K562 (cell line): Measurements from ENCODE around the gene MAPK8IP1. TPM values are rescaled to one million over a fixed set of nuclear protein-coding genes. Genes with fewer than 3 reads are reported as not detected.

ENCODE experiments used
- FOXJ3 ChIP-seq: sonication (generic); formaldehyde crosslinking; IDR thresholded peaks from 2 replicates; pipeline ENCODE4 v1.4.0; 2020; ENCODE audit warnings: mild to moderate bottlenecking, missing genetic modification reagents
- KLF6 ChIP-seq: fragments of 250-450 bp; sonication (Bioruptor Pico); IDR thresholded peaks from 2 replicates; pipeline ENCODE4 v1.4.0; 2020; ENCODE audit warnings: mild to moderate bottlenecking, moderate library complexity, borderline replicate concordance
- MAZ ChIP-seq, 2 experiments: fragments of 450-650 bp in 1 of 2; sonication (generic) in 1 of 2; formaldehyde crosslinking; IDR thresholded peaks in 1 of 2; conservative IDR thresholded peaks in 1 of 2; 2 replicates each; pipeline versions ENCODE4 v1.4.0 to v1.5.0; 2020; ENCODE audit warnings: mild to moderate bottlenecking in 1 of 2, missing genetic modification reagents in 1 of 2
- NFE2 ChIP-seq: IDR thresholded peaks from 2 replicates; pipeline ENCODE4 v1.6.1; 2014; ENCODE audit warnings: antibody characterized with exemption, low read depth
- NFRKB ChIP-seq: fragments of 450-650 bp; IDR thresholded peaks from 2 replicates; pipeline ENCODE4 v1.6.1; 2016; ENCODE audit warnings: low read depth
- NR1H2 ChIP-seq: sonication (generic); formaldehyde crosslinking; IDR thresholded peaks from 2 replicates; pipeline ENCODE4 v1.4.0; 2020; ENCODE audit warnings: mild to moderate bottlenecking, missing genetic modification reagents
- NR2C1 ChIP-seq, 2 experiments: fragments of 450-650 bp; IDR thresholded peaks; 2 replicates each; pipeline ENCODE4 v1.6.1; 2017; ENCODE audit warnings: mild to moderate bottlenecking in 2 of 2, antibody characterized with exemption in 1 of 2, inconsistent platforms in 1 of 2, missing compliant biosample characterization in 1 of 2, missing genetic modification characterization in 1 of 2
- SMAD1 ChIP-seq: fragments of 150-350 bp; IDR thresholded peaks from 2 replicates; pipeline ENCODE4 v1.6.1; 2014; ENCODE audit warnings: low read length, low read depth; ENCODE audit not compliant: partially characterized antibody
- SMARCA4 ChIP-seq: fragments of 450-650 bp; IDR thresholded peaks from 2 replicates; pipeline ENCODE4 v1.6.1; 2016
- SMARCE1 ChIP-seq: fragments of 450-650 bp; IDR thresholded peaks from 2 replicates; pipeline ENCODE4 v1.7.1; 2016; ENCODE audit warnings: mild to moderate bottlenecking
- U2AF1 ChIP-seq: fragments of 200-400 bp; formaldehyde crosslinking; optimal IDR thresholded peaks from 2 replicates; pipeline ENCODE3; 2017; ENCODE audit warnings: mild to moderate bottlenecking, low read depth, low read length, moderate library complexity
- XRCC3 ChIP-seq: fragments of 450-650 bp; IDR thresholded peaks from 2 replicates; pipeline ENCODE4 v1.6.1; 2017; ENCODE audit warnings: mild to moderate bottlenecking, moderate library complexity
- ZNF146 ChIP-seq: IDR thresholded peaks from one replicate; pipeline ENCODE4 v1.6.1; 2018; ENCODE audit warnings: missing compliant biosample characterization; ENCODE audit not compliant: unreplicated experiment
- ZNF239 ChIP-seq: fragments of 250-450 bp; sonication (Bioruptor Pico); IDR thresholded peaks from 2 replicates; pipeline ENCODE4 v1.4.0; 2020; ENCODE audit warnings: mild to moderate bottlenecking
- polyA plus RNA-seq, 8 experiments: library from polyadenylated mRNA; depleted of rRNA in 4 of 8; stranded (reverse) in 5 of 8; unstranded in 3 of 8; fragments of >200 nt; fragmentation: Nextera tagmentation in 2 of 8; fragmentation: Illumina TruSeq in 1 of 8; extraction: Ambion mirVana in 2 of 8; extraction: Trizol in 1 of 8; gene quantifications; 2 replicates each; pipeline versions ENCODE4 v1.2.1 to v1.2.3, GENCODE V29; 2011 to 2014; ENCODE audit warnings: inconsistent platforms in 1 of 8, missing spikeins in 1 of 8
- total RNA-seq, 7 experiments: library from RNA; depleted of rRNA in 6 of 7; stranded (reverse); fragments of >200 nt in 6 of 7; fragmentation: Illumina TruSeq in 2 of 7; extraction: Trizol in 2 of 7; gene quantifications; 2 replicates each; pipeline versions ENCODE4 v1.2.1 to v1.2.3, GENCODE V29; 2011 to 2021; ENCODE audit warnings: low replicate concordance in 1 of 7
- TF ChIP-seq, protein P1 (sequence below): sonication (generic); formaldehyde crosslinking; IDR thresholded peaks from 2 replicates; pipeline ENCODE4 v1.8.1; 2023; ENCODE audit warnings: mild to moderate bottlenecking, missing genetic modification reagents
- TF ChIP-seq, protein P2 (sequence below): fragments of 450-650 bp; formaldehyde crosslinking; IDR thresholded peaks from 2 replicates; pipeline ENCODE4 v1.4.0; 2020; ENCODE audit warnings: mild to moderate bottlenecking, moderate library complexity
- TF ChIP-seq, protein P3 (sequence below): fragments of 250-450 bp; sonication (Bioruptor Pico); IDR thresholded peaks from 2 replicates; pipeline ENCODE4 v1.5.0; 2021
- TF ChIP-seq, protein P4 (sequence below): sonication (generic); formaldehyde crosslinking; IDR thresholded peaks from 2 replicates; pipeline ENCODE4 v1.8.0; 2022; ENCODE audit warnings: mild to moderate bottlenecking, missing genetic modification reagents, borderline replicate concordance
- TF ChIP-seq, protein P5 (sequence below): fragments of 250-450 bp; sonication (Bioruptor Pico); IDR thresholded peaks from 2 replicates; pipeline ENCODE4 v1.8.0; 2022; ENCODE audit warnings: inconsistent platforms
- TF ChIP-seq, protein P6 (sequence below): fragments of 250-450 bp; sonication (Bioruptor Pico); IDR thresholded peaks from 2 replicates; pipeline ENCODE4 v1.9.0; 2021; ENCODE audit warnings: mild to moderate bottlenecking

The MAPK8IP1 gene
- total and polyA plus RNA-seq, 9 of the 15 experiments (the other 6 are each of a cell fraction or from before 2014, with no cell fraction given) = 0.13 to 6.9 (median 2.5) TPM

DNA sequence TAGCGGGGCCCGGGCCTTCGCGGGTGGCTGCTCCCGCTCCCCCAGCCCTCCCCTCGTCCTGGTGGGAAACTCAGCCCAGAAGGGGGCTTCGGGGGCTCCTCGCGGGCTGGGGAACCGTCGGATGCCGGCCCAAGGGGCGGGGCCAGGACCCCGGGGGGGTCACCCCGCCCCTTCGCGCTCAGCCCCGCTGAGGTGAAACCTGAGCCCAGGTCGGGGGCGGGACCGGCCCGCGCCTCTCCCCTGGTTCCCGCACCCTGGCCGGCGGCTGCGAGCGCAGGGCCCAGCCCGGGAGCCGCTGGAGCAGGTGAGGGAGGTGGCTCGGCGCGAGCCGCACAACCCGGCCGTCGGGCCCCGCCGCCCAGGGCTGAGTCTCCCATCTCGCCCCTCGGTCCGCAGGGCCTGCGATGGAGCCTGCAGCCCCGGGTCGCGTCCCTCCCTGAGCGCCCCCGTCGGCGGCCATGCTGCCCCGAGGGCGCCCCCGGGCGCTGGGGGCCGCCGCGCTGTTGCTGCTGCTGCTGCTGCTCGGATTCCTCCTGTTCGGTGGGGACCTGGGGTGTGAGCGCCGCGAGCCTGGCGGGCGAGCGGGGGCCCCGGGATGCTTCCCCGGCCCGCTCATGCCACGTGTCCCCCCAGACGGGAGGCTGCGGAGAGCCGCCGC is 37.1 kb downstream of the MAPK8IP1 start, which contains the start of gene LARGE2 (continued):
- TF ChIP-seq, protein P1, sequence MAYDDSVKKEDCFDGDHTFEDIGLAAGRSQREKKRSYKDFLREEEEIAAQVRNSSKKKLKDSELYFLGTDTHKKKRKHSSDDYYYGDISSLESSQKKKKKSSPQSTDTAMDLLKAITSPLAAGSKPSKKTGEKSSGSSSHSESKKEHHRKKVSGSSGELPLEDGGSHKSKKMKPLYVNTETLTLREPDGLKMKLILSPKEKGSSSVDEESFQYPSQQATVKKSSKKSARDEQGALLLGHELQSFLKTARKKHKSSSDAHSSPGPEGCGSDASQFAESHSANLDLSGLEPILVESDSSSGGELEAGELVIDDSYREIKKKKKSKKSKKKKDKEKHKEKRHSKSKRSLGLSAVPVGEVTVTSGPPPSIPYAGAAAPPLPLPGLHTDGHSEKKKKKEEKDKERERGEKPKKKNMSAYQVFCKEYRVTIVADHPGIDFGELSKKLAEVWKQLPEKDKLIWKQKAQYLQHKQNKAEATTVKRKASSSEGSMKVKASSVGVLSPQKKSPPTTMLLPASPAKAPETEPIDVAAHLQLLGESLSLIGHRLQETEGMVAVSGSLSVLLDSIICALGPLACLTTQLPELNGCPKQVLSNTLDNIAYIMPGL (CRISPR knock-in tag) = no peak
- TF ChIP-seq ZNF146 (CRISPR knock-in tag) (no peak), XRCC3 (no peak), MAZ (CRISPR knock-in tag; conservative IDR thresholded peaks at IDR 0.05 in 1 of 2, IDR thresholded peaks at IDR 0.05 in 1 of 2) (peak in 1 of 2 experiments; percentile 87; a peak in 2 of 4 replicates), NFRKB (no peak), ZNF239 (no peak), SMARCA4 (no peak), SMAD1 (no peak), KLF6 (CRISPR knock-in tag) (no peak), U2AF1 (no peak), SMARCE1 (no peak), NFE2 (no peak), NR1H2 (CRISPR knock-in tag) (no peak), FOXJ3 (CRISPR knock-in tag) (no peak), NR2C1 (IDR thresholded peaks at IDR 0.05) (no peak), NR2C1 (tag; IDR thresholded peaks at IDR 0.05) (no peak)
- TF ChIP-seq, protein P2, sequence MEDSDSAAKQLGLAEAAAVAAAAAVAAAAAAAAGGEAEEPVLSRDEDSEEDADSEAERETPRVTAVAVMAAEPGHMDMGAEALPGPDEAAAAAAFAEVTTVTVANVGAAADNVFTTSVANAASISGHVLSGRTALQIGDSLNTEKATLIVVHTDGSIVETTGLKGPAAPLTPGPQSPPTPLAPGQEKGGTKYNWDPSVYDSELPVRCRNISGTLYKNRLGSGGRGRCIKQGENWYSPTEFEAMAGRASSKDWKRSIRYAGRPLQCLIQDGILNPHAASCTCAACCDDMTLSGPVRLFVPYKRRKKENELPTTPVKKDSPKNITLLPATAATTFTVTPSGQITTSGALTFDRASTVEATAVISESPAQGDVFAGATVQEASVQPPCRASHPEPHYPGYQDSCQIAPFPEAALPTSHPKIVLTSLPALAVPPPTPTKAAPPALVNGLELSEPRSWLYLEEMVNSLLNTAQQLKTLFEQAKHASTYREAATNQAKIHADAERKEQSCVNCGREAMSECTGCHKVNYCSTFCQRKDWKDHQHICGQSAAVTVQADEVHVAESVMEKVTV (CRISPR knock-in tag) = no peak
- TF ChIP-seq, protein P3, sequence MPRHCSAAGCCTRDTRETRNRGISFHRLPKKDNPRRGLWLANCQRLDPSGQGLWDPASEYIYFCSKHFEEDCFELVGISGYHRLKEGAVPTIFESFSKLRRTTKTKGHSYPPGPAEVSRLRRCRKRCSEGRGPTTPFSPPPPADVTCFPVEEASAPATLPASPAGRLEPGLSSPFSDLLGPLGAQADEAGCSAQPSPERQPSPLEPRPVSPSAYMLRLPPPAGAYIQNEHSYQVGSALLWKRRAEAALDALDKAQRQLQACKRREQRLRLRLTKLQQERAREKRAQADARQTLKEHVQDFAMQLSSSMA (CRISPR knock-in tag) = 0 out of 2 replicates have a peak, but pooled peaks have one; percentile 17
- TF ChIP-seq, protein P4, sequence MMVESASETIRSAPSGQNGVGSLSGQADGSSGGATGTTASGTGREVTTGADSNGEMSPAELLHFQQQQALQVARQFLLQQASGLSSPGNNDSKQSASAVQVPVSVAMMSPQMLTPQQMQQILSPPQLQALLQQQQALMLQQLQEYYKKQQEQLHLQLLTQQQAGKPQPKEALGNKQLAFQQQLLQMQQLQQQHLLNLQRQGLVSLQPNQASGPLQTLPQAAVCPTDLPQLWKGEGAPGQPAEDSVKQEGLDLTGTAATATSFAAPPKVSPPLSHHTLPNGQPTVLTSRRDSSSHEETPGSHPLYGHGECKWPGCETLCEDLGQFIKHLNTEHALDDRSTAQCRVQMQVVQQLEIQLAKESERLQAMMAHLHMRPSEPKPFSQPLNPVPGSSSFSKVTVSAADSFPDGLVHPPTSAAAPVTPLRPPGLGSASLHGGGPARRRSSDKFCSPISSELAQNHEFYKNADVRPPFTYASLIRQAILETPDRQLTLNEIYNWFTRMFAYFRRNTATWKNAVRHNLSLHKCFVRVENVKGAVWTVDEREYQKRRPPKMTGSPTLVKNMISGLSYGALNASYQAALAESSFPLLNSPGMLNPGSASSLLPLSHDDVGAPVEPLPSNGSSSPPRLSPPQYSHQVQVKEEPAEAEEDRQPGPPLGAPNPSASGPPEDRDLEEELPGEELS (CRISPR knock-in tag) = no peak
- TF ChIP-seq, protein P5, sequence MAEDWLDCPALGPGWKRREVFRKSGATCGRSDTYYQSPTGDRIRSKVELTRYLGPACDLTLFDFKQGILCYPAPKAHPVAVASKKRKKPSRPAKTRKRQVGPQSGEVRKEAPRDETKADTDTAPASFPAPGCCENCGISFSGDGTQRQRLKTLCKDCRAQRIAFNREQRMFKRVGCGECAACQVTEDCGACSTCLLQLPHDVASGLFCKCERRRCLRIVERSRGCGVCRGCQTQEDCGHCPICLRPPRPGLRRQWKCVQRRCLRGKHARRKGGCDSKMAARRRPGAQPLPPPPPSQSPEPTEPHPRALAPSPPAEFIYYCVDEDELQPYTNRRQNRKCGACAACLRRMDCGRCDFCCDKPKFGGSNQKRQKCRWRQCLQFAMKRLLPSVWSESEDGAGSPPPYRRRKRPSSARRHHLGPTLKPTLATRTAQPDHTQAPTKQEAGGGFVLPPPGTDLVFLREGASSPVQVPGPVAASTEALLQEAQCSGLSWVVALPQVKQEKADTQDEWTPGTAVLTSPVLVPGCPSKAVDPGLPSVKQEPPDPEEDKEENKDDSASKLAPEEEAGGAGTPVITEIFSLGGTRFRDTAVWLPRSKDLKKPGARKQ (CRISPR knock-in tag) = no peak
- TF ChIP-seq, protein P6, sequence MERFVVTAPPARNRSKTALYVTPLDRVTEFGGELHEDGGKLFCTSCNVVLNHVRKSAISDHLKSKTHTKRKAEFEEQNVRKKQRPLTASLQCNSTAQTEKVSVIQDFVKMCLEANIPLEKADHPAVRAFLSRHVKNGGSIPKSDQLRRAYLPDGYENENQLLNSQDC (CRISPR knock-in tag) = no peak
